ENCODE results near the gene ARHGAP4. TPM values are rescaled to one million over a fixed set of nuclear protein-coding genes. Genes with fewer than 3 reads are reported as not detected.

Gene ARHGAP4
- total RNA-seq, 1 experiment from 2014 or later, result 67.4 TPM

DNA sequence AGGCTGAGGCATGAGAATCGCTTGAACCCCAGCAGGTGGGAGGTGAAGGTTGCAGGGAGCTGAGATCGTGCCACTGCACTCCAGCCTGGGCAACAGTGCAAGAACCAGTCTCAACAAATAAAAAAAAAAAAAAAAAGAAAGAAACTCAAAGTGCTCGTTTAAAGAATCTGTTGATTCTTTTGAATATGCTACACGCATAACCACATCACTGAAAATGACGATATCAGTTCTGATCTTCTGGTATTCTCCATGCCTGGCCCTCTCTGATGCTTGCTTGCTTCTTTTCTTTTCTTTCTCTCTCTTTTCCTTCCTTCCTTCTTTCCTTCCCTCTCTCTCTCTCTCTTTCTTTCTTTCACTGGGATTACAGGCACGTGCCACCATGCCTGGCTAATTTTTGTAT is 14.3 kb downstream of the ARHGAP4 start (continued):
- TF ChIP-seq, protein P1, sequence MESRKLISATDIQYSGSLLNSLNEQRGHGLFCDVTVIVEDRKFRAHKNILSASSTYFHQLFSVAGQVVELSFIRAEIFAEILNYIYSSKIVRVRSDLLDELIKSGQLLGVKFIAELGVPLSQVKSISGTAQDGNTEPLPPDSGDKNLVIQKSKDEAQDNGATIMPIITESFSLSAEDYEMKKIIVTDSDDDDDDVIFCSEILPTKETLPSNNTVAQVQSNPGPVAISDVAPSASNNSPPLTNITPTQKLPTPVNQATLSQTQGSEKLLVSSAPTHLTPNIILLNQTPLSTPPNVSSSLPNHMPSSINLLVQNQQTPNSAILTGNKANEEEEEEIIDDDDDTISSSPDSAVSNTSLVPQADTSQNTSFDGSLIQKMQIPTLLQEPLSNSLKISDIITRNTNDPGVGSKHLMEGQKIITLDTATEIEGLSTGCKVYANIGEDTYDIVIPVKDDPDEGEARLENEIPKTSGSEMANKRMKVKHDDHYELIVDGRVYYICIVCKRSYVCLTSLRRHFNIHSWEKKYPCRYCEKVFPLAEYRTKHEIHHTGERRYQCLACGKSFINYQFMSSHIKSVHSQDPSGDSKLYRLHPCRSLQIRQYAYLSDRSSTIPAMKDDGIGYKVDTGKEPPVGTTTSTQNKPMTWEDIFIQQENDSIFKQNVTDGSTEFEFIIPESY (IDR thresholded peaks at IDR 0.05; ENCODE audit: extremely low read depth, insufficient replicate concordance, low read length), result no peak
- TF ChIP-seq ZNF274 (IDR thresholded peaks at IDR 0.05; ENCODE audit: low read depth, low read length) (no peak), SP1 (IDR thresholded peaks at IDR 0.05; ENCODE audit: low read depth) (no peak), ZFX (IDR thresholded peaks at IDR 0.05) (no peak)
- TF ChIP-seq, protein P2, sequence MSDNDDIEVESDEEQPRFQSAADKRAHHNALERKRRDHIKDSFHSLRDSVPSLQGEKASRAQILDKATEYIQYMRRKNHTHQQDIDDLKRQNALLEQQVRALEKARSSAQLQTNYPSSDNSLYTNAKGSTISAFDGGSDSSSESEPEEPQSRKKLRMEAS (IDR thresholded peaks at IDR 0.05), result no peak

DNA sequence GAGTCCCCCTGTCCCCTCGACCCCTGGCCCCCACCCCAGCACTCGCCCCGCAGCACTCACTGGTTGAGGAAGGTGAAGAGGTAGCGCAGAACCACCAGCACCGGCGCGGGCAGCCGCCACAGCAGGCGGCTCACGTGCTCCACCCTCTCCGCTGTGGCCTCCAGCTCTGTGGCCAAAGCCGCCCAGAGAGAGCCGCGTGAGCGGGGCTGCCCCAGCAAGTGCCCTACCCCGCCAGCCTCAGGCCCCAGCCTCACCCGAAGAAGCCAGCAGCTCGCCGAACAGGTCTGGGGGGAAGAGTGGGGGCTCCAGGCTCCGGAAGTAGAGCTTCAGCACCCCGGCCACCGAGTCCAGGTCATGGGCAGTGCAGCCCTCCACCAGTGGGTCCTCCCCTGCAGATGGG is 15.6 kb downstream of the ARHGAP4 start:
- Histone ChIP-seq H2AFZ (ENCODE audit: low read depth, low read length, poor library complexity, severe bottlenecking) (no peak overlapping the region), H3K9ac (ENCODE audit: low read length) (no peak overlapping the region), H3K4me2 (ENCODE audit: low read length) (no peak overlapping the region), H3K27me3 (ENCODE audit: insufficient read depth, low read length) (no peaks in the 10 kb centered on the region), H4K20me1 (ENCODE audit: insufficient read depth) (no peaks in the 10 kb centered on the region), H3K9me3 (ENCODE audit: control insufficient read depth in 1 of 2, insufficient read depth in 1 of 2, low read depth in 1 of 2, low read length in 2 of 2) (no peaks in the 10 kb centered on the region), H3K4me1 (ENCODE audit: control insufficient read depth in 1 of 2, insufficient read depth in 2 of 2, low read length in 2 of 2) (no peaks in the 10 kb centered on the region), H3K79me2 (ENCODE audit: insufficient read depth, low read length) (no peaks in the 10 kb centered on the region), H3K36me3 (ENCODE audit: control insufficient read depth in 1 of 2, insufficient read depth in 2 of 2, low read length in 2 of 2) (no peaks in the 10 kb centered on the region), H3K9me2 (ENCODE audit: insufficient read depth) (no peaks in the 10 kb centered on the region), H3K4me3 (replicated peaks in 1 of 2; ENCODE audit: low read depth in 1 of 2, low read length in 2 of 2) (no peak overlapping the region), H3K27ac (ENCODE audit: low read depth, low read length) (no peak overlapping the region)
- intact Hi-C loops (cut with micrococcal nuclease), result no loop called here
- CTCF ChIA-PET, result interaction anchor here (0.7 kb wide), 1 partner anchor 984 kb away, joined by 3 read pairs; no protein-coding TSS in a partner anchor
- RAD21 ChIA-PET (ENCODE audit: low non-redundant PET in 1 of 2, low total read pairs in 2 of 2, uncharacterized antibody in 2 of 2, unreplicated experiment in 2 of 2), result no interaction called here
- ATAC-seq (no peak), DNase-seq (ENCODE audit: low read depth, low spot score) (no peak)
- TF ChIP-seq TCF7L2 (IDR thresholded peaks at IDR 0.05; ENCODE audit: borderline replicate concordance, extremely low read depth, insufficient read depth, insufficient read length) (no peak), SRF (IDR thresholded peaks at IDR 0.05; ENCODE audit: low read depth) (no peak), EZH2phosphoT487 (IDR thresholded peaks at IDR 0.05; ENCODE audit: borderline replicate concordance) (no peak), ZFX (IDR thresholded peaks at IDR 0.05) (no peak), CEBPB (IDR thresholded peaks at IDR 0.05; ENCODE audit: low read depth) (no peak), EGR1 (IDR thresholded peaks at IDR 0.05; ENCODE audit: low read depth) (no peak)
- TF ChIP-seq, protein P3, sequence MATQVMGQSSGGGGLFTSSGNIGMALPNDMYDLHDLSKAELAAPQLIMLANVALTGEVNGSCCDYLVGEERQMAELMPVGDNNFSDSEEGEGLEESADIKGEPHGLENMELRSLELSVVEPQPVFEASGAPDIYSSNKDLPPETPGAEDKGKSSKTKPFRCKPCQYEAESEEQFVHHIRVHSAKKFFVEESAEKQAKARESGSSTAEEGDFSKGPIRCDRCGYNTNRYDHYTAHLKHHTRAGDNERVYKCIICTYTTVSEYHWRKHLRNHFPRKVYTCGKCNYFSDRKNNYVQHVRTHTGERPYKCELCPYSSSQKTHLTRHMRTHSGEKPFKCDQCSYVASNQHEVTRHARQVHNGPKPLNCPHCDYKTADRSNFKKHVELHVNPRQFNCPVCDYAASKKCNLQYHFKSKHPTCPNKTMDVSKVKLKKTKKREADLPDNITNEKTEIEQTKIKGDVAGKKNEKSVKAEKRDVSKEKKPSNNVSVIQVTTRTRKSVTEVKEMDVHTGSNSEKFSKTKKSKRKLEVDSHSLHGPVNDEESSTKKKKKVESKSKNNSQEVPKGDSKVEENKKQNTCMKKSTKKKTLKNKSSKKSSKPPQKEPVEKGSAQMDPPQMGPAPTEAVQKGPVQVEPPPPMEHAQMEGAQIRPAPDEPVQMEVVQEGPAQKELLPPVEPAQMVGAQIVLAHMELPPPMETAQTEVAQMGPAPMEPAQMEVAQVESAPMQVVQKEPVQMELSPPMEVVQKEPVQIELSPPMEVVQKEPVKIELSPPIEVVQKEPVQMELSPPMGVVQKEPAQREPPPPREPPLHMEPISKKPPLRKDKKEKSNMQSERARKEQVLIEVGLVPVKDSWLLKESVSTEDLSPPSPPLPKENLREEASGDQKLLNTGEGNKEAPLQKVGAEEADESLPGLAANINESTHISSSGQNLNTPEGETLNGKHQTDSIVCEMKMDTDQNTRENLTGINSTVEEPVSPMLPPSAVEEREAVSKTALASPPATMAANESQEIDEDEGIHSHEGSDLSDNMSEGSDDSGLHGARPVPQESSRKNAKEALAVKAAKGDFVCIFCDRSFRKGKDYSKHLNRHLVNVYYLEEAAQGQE (IDR thresholded peaks at IDR 0.05; ENCODE audit: low read depth), result no peak
- POLR2A ChIA-PET, result interaction anchor here (0.7 kb wide), 1 partner anchor 11 kb away, joined by 3 read pairs; no protein-coding TSS in a partner anchor
- no TSS peak for BruUV-seq (replicated peaks)
